CD14-positive monocyte (primary cell): Measurements from ENCODE around the gene DENND5B. TPM values are rescaled to one million over a fixed set of nuclear protein-coding genes. Genes with fewer than 3 reads are reported as not detected.

Source experiments
- DNase-seq, 3 donors: peaks; one replicate each; pipeline ENCODE4 v3.0.0-alpha.2; 2011 to 2022
- H2AFZ ChIP-seq: 2 replicates; pipeline ENCODE4 v1.6.0; 2012; ENCODE audit warnings: mild to moderate bottlenecking, low read depth, low read length, inconsistent platforms; ENCODE audit not compliant: insufficient read depth, poor library complexity, severe bottlenecking
- H3K27ac ChIP-seq, 2 donors: 1 replicate in 1 of 2; 2 replicates in 1 of 2; pipeline ENCODE4 v1.5.1; 2012 to 2013; ENCODE audit warnings: low read length in 2 of 2, control low read depth in 1 of 2, inconsistent platforms in 1 of 2, low read depth in 1 of 2, mild to moderate bottlenecking in 1 of 2
- H3K27me3 ChIP-seq, 2 donors: one replicate each; pipeline versions ENCODE4 v1.6.0 to v1.6.1; 2011 to 2013; ENCODE audit warnings: low read length in 2 of 2; ENCODE audit not compliant: control insufficient read depth in 2 of 2, insufficient read depth in 2 of 2
- H3K36me3 ChIP-seq, 2 donors: replicated peaks in 1 of 2; 1 replicate in 1 of 2; 2 replicates in 1 of 2; pipeline versions ENCODE4 v1.5.1 to v1.6.1; 2012 to 2013; ENCODE audit warnings: low read length in 2 of 2, control low read depth in 1 of 2, inconsistent platforms in 1 of 2, mild to moderate bottlenecking in 1 of 2; ENCODE audit not compliant: insufficient read depth in 2 of 2, control insufficient read depth in 1 of 2
- H3K4me1 ChIP-seq, 2 donors: 1 replicate in 1 of 2; 2 replicates in 1 of 2; pipeline versions ENCODE4 v1.5.1 to v1.6.1; 2012 to 2013; ENCODE audit warnings: low read length in 2 of 2, control low read depth in 1 of 2, inconsistent platforms in 1 of 2, mild to moderate bottlenecking in 1 of 2, moderate library complexity in 1 of 2; ENCODE audit not compliant: insufficient read depth in 2 of 2, control insufficient read depth in 1 of 2
- H3K4me2 ChIP-seq: replicated peaks from 2 replicates; pipeline ENCODE3; 2012; ENCODE audit warnings: low read length, moderate library complexity, mild to moderate bottlenecking; ENCODE audit not compliant: poor library complexity, severe bottlenecking; ENCODE audit errors: extremely low read depth
- H3K4me3 ChIP-seq, 3 experiments: fragments of 200-600 bp in 1 of 3; sonication (generic) in 1 of 3; replicated peaks in 1 of 3; 1 replicate in 2 of 3; 2 replicates in 1 of 3; pipeline ENCODE4 v1.5.1; 2011 to 2013; ENCODE audit warnings: low read length in 3 of 3, mild to moderate bottlenecking in 3 of 3, control low read depth in 2 of 3, low read depth in 2 of 3, inconsistent platforms in 1 of 3, moderate library complexity in 1 of 3
- H3K79me2 ChIP-seq: 2 replicates; pipeline ENCODE4 v1.6.0; 2012; ENCODE audit warnings: mild to moderate bottlenecking, control low read depth, inconsistent platforms, low read length, moderate library complexity; ENCODE audit not compliant: insufficient read depth
- H3K9ac ChIP-seq: 2 replicates; pipeline ENCODE4 v1.6.0; 2017; ENCODE audit warnings: low read length, mild to moderate bottlenecking; ENCODE audit not compliant: insufficient read depth, poor library complexity, severe bottlenecking
- H3K9me3 ChIP-seq, 2 donors: replicated peaks in 1 of 2; 1 replicate in 1 of 2; 2 replicates in 1 of 2; pipeline versions ENCODE4 v1.5.1 to v1.6.1; 2012 to 2013; ENCODE audit warnings: low read length in 2 of 2, control low read depth in 1 of 2; ENCODE audit not compliant: control insufficient read depth in 1 of 2, insufficient read depth in 1 of 2
- H4K20me1 ChIP-seq: 2 replicates; pipeline ENCODE4 v1.6.0; 2012; ENCODE audit warnings: mild to moderate bottlenecking, low read length, control low read depth, moderate library complexity; ENCODE audit not compliant: insufficient read depth
- H3K27ac Mint-ChIP-seq, 7 donors: one replicate each; pipeline ENCODE4 v1.8.0; 2020; ENCODE audit warnings: mild to moderate bottlenecking in 7 of 7, mixed read lengths in 7 of 7, moderate library complexity in 6 of 7, inconsistent platforms in 2 of 7
- H3K27me3 Mint-ChIP-seq, 3 donors: one replicate each; pipeline ENCODE4 v1.8.0; 2021 to 2022; ENCODE audit warnings: low read depth in 3 of 3, mild to moderate bottlenecking in 3 of 3, mixed read lengths in 3 of 3, moderate library complexity in 3 of 3, inconsistent platforms in 1 of 3
- H3K36me3 Mint-ChIP-seq, 2 donors: one replicate each; pipeline ENCODE4 v1.8.0; 2020; ENCODE audit warnings: mixed read lengths in 2 of 2, inconsistent platforms in 1 of 2, mild to moderate bottlenecking in 1 of 2
- H3K4me1 Mint-ChIP-seq: one replicate; pipeline ENCODE4 v1.8.0; 2020; ENCODE audit warnings: mild to moderate bottlenecking, mixed read lengths
- H3K4me3 Mint-ChIP-seq, 2 donors: one replicate each; pipeline ENCODE4 v1.8.0; 2020; ENCODE audit warnings: mild to moderate bottlenecking in 2 of 2, mixed read lengths in 2 of 2, moderate library complexity in 1 of 2
- H3K9me3 Mint-ChIP-seq, 7 donors: one replicate each; pipeline ENCODE4 v1.8.0; 2020 to 2022; ENCODE audit warnings: mixed read lengths in 7 of 7, mild to moderate bottlenecking in 6 of 7, moderate library complexity in 6 of 7, inconsistent platforms in 2 of 7
- WGBS: methylation state at CpG from one replicate; pipeline ENCODE4 v1.1.5; 2013; ENCODE audit warnings: missing lambda C conversion rate; ENCODE audit not compliant: insufficient coverage; 5-methylcytosine and 5-hydroxymethylcytosine counted together
- intact Hi-C, 2 donors: fragments of 100-400 bp; cut with micrococcal nuclease; formaldehyde crosslinking; loops; one replicate each; pipeline versions ENCODE4 v1.15.0 to v1.15.1; 2023
- polyA plus RNA-seq, 3 donors: library from polyadenylated mRNA; depleted of rRNA in 1 of 3; unstranded in 2 of 3; stranded (reverse) in 1 of 3; fragments of 300-500 nt in 2 of 3; fragments of >200 nt in 1 of 3; fragmentation: Illumina TruSeq in 2 of 3; gene quantifications; 1 replicate in 2 of 3; 2 replicates in 1 of 3; pipeline ENCODE4 v1.2.3, GENCODE V29; 2012 to 2021
- TF ChIP-seq, protein P1 (sequence below): fragments of 200-600 bp; IDR thresholded peaks from one replicate; pipeline ENCODE4 v1.8.0; 2022; ENCODE audit warnings: antibody characterized with exemption, mild to moderate bottlenecking

Gene DENND5B
- polyA plus RNA-seq, 3 donors, result 0.23 to 0.36 (median 0.36) TPM

DNA sequence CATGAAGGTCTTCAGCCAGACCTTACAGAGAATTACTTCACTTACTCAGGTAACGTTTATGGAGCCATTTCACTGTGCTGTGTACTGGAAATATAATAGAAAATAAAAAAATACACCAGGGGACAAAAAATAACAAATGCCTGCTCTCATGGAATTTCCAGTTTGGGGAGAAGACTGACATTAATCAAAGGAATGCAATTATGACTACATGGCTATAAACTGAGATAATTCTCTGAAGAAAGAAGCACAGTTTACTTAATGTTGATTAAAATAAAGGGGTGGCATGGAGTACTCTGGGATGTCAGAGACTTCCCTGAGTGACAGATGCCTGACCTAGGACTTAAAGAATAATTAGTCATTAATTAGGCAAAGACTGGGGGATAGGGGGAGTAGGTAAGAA lies 59.0 kb downstream of the DENND5B start:
- WGBS, result no CpG with 5 or more reads among the region's 1 CpG
- H3K27me3 Mint-ChIP-seq, result peaks cover 0 to 2% (median 0%) of the 10 kb centered on the region in 3 donors

DNA sequence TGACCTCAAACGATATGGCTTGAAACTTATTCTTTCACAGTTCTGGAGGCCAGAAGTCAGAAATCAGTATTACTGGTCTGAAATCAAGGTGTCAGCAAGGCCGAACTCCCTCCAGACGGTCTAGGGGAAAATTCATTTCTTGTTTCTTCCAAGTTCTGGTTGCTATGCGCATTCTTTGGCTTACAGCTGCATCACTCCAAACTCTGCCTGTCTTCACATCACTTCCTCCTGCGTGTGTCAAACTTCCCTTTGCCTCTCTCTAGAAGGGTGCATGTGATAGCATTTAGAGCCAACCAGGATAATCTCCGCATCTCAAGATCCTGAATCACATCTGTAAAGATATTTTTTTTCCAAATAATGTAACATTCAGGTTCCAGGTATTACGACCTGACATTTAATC lies 62.8 kb downstream of the DENND5B start:
- H3K9me3 Mint-ChIP-seq, result peaks cover 0 to 1% (median 0%) of the 10 kb centered on the region in 7 donors
- no peaks in the 10 kb centered on the region for H4K20me1 ChIP-seq
- WGBS, result 84% methylated on average over 4 of the region's 7 CpGs
- TF ChIP-seq, protein P1, sequence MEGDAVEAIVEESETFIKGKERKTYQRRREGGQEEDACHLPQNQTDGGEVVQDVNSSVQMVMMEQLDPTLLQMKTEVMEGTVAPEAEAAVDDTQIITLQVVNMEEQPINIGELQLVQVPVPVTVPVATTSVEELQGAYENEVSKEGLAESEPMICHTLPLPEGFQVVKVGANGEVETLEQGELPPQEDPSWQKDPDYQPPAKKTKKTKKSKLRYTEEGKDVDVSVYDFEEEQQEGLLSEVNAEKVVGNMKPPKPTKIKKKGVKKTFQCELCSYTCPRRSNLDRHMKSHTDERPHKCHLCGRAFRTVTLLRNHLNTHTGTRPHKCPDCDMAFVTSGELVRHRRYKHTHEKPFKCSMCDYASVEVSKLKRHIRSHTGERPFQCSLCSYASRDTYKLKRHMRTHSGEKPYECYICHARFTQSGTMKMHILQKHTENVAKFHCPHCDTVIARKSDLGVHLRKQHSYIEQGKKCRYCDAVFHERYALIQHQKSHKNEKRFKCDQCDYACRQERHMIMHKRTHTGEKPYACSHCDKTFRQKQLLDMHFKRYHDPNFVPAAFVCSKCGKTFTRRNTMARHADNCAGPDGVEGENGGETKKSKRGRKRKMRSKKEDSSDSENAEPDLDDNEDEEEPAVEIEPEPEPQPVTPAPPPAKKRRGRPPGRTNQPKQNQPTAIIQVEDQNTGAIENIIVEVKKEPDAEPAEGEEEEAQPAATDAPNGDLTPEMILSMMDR, result no peak
- H3K36me3 ChIP-seq, result no peaks in the 10 kb centered on the region
- intact Hi-C loops, result no loop called here
- no peak overlapping the region for H3K27ac Mint-ChIP-seq
- DNase-seq, result peak in 1 of 3 donors; percentile 6
- no peaks in the 10 kb centered on the region for H3K79me2 ChIP-seq
- no peaks in the 10 kb centered on the region for H3K27me3 Mint-ChIP-seq
- no peaks in the 10 kb centered on the region for H3K9me3 ChIP-seq
- no peak overlapping the region for H3K4me3 ChIP-seq
- peaks cover 6 to 8% of the 10 kb centered on the region in 2 donors for H3K4me1 ChIP-seq
- H3K4me2 ChIP-seq, result no peak overlapping the region
- no peak overlapping the region for H3K9ac ChIP-seq
- no peaks in the 10 kb centered on the region for H3K36me3 Mint-ChIP-seq
- no peak overlapping the region for H3K27ac ChIP-seq
- peaks cover 18% of the 10 kb centered on the region for H3K4me1 Mint-ChIP-seq
- H3K27me3 ChIP-seq, result no peaks in the 10 kb centered on the region
- H3K4me3 Mint-ChIP-seq, result no peak overlapping the region
- no peak overlapping the region for H2AFZ ChIP-seq

More for the DNA sequence above, 59.0 kb downstream of the DENND5B start:
- no peak overlapping the region for H3K4me3 Mint-ChIP-seq
- Histone ChIP-seq H3K27me3 (no peaks in the 10 kb centered on the region), H3K4me1 (no peaks in the 10 kb centered on the region), H3K27ac (no peak overlapping the region), H3K4me2 (no peak overlapping the region), H3K9me3 (no peaks in the 10 kb centered on the region), H3K4me3 (no peak overlapping the region), H4K20me1 (no peaks in the 10 kb centered on the region), H3K79me2 (no peaks in the 10 kb centered on the region), H3K9ac (no peak overlapping the region), H3K36me3 (no peaks in the 10 kb centered on the region), H2AFZ (no peak overlapping the region)
- H3K36me3 Mint-ChIP-seq, result no peaks in the 10 kb centered on the region
- intact Hi-C loops, result no loop called here
- TF ChIP-seq, protein P1, result no peak
- H3K27ac Mint-ChIP-seq, result no peak overlapping the region
- H3K4me1 Mint-ChIP-seq, result no peaks in the 10 kb centered on the region
- DNase-seq, result no peak
- H3K9me3 Mint-ChIP-seq, result peaks cover 0 to 10% (median 0%) of the 10 kb centered on the region in 7 donors
